GF-D8 (cell line): Measurements from ENCODE around the gene GGPS1.
"Not testable (repeated sequence)": the region's sequence is repeated elsewhere in the genome, so short reads cannot be mapped to it uniquely, and the experiment has no call there.

ENCODE experiments used
- DNase-seq: peaks from one replicate; lab custom pipeline; 2025; lab: John Stamatoyannopoulos, UW

The GGPS1 gene

GRCh38 chr1:235339746-235340145 lies 11.4 kb downstream of the GGPS1 start:
- DNase-seq: no peak

GRCh38 chr1:235341334-235341733 lies 13.0 kb downstream of the GGPS1 start:
- DNase-seq: no peak

GRCh38 chr1:235342039-235342438 lies 13.7 kb downstream of the GGPS1 start:
- DNase-seq: no peak

DNA sequence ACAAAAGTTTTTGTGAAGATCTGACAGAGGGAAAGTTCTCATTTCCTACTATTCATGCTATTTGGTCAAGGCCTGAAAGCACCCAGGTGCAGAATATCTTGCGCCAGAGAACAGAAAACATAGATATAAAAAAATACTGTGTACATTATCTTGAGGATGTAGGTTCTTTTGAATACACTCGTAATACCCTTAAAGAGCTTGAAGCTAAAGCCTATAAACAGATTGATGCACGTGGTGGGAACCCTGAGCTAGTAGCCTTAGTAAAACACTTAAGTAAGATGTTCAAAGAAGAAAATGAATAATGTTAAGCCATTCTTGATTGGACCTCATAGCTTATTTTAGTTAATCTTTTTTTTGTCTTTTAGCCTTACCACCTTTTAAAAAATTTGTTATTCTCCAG lies 14.1 kb downstream of the GGPS1 start:
- no peak for DNase-seq

- DNase-seq: no peak
Observed at GRCh38 chr1:235343726-235344125, 15.4 kb downstream of the GGPS1 start.

DNA sequence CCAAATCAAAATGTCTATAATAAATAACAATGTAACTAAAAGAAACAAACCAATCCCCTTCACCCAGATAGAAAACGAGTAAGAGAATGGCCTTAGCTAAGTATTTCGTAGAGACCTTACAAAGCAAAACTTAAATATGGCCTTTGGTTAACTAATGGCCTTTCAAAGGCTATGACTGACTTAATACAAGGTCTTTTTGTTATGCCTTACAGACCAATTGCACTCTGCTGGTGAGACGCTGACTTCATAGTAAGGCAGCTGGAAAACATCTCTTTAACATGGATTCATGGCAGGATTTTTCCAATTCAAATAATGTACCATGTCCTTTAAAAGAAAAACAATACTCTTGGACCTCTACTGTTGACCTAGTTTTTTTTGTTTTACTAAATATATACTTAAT lies 23.1 kb downstream of the GGPS1 start:
- DNase-seq: no peak

GRCh38 chr1:235351898-235352297 lies 23.5 kb downstream of the GGPS1 start:
- DNase-seq: no peak

DNA sequence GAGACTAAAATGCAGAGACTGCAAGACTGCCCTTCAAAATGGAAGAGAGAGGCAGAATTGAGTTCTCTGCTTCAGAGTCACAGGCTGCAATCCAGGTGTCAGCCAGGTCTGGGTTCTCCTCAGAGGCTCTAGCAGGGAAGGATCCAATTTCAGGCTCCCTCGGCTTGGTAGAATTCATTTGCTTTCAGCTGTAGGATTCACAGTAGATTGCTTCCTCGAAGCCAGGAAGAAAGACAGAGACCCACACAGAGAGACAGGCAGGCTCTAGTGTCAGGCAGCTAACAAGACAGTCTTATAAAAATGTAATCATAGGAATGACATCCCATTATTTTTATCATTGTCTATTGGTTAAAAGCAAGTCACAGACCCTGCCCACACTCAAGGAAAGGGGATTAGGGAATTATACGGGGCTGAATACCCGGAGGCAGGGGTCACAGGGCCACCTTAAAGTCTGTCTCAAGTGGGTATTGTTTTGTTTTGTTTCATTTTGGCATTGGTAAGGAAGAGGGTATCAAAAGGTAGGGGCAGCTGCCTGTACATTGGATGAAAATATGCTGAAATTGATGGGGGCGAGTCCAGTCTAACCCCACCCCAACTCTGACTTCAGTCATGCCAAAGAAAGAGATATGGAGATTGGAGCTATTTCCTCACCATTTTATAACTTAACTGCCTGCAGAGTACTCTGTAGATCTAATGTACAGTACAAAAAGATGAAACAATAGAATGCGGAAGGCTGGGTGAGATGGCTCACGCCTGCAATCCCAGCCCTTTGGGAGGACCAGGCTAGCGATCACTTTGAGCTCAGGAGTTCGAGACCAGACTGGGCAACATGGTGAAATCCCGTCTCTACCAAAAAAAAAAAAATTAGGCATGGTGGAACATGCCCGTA lies 29.4 kb downstream of the GGPS1 start:
- no peak for DNase-seq

GRCh38 chr1:235358899-235359298 lies 30.5 kb downstream of the GGPS1 start:
- DNase-seq: no peak

DNA sequence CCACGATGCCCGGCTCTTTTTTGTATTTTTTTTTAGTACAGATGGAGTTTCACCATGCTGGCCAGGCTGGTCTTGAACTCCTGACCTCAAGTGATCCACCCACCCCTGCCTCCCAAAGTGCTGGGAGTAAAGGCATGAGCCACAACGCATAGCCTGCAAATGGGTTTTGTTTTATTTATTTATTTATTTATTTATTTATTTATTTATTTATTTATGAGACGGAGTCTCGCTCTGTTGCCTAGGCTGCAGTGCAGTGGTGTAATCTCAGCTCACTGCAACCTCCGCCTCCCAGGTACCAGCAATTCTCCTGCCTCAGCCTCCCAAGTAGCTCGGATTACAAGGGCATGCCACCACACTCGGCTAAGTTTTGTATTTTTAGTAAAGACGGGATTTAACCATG lies 35.8 kb downstream of the GGPS1 start:
- DNase-seq: not testable (repeated sequence)

DNA sequence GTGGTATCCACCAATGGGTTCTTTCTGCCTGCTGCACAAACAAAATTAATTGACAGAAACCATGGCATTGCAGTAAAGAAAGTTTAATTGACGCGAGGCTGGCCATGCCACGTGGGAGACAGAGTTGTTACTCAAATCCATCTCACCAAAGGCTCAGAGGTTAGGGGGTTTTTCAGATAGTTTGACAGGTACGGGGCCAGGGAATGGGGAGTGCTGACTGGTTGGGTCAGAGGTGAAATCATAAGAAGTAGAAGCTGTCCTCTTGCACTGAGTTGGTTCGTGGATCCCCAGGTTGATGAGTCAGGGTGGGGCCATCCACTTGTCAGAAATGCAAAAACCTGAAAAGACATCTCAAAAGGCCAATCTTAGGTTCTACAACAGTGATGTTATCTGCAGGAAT lies 37.9 kb downstream of the GGPS1 start:
- DNase-seq: no peak

GRCh38 chr1:235367000-235367908 lies 38.9 kb downstream of the GGPS1 start, which contains the start of gene TBCE:
TBCE (plus strand) TSS chr1:235367427; CDS start chr1:235380050, 12,623 bp downstream.
- peak; percentile 92 for DNase-seq

GRCh38 chr1:235368428-235368827 lies 40.1 kb downstream of the GGPS1 start:
- no peak for DNase-seq

GRCh38 chr1:235369802-235370201 lies 41.4 kb downstream of the GGPS1 start:
- DNase-seq: no peak

GRCh38 chr1:235375919-235376605 lies 47.7 kb downstream of the GGPS1 start:
- DNase-seq: no peak

GRCh38 chr1:235378134-235378735 lies 49.9 kb downstream of the GGPS1 start:
- DNase-seq: not testable (repeated sequence)

DNA sequence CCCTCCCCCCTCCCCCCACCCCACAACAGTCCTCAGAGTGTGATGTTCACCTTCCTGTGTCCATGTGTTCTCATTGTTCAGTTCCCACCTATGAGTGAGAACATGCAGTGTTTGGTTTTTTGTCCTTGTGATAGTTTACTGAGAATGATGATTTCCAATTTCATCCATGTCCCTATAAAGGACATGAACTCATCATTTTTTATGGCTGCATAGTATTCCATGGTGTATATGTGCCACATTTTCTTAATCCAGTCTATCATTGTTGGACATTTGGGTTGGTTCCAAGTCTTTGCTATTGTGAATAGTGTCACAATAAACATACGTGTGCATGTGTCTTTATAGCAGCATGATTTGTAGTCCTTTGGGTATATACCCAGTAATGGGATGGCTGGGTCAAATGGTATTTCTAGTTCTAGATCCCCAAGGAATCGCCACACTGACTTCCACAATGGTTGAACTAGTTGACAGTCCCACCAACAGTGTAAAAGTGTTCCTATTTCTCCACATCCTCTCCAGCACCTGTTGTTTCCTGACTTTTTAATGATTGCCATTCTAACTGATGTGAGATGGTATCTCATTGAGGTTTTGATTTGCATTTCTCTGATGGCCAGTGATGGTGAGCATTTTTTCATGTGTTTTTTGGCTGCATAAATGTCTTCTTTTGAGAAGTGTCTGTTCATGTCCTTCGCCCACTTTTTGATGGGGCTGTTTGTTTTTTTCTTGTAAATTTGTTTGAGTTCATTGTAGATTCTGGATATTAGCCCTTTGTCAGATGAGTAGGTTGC lies 53.8 kb downstream of the GGPS1 start:
- not testable (repeated sequence) for DNase-seq

GRCh38 chr1:235385633-235386032 lies 57.3 kb downstream of the GGPS1 start:
- DNase-seq: not testable (repeated sequence)

DNA sequence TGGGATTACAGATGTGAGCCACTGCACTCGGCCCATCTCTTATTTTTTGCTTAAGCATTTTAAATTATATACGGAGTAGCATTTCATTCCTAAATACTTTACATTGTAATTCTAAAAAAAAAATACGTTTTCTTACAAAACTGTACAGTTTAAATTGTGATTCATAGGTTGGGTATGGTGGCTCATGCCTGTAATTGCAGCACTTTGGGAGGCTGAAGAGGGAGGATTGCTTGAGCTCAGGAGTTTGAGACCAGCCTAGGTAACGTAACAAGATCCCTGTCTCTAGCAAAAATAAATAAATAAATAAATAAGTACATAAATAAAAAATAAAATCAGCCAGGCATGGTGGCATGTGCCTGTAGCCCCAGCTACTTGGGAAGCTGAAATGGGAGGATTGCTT lies 63.5 kb downstream of the GGPS1 start:
- no peak for DNase-seq
